ENCODE measurements around the gene INPP5E.

- no peak for TF ChIP-seq CTCF (conservative IDR thresholded peaks at IDR 0.05; ENCODE audit: low read length)
- TF ChIP-seq EZH2phosphoT487 (IDR thresholded peaks at IDR 0.05; ENCODE audit: borderline replicate concordance) = no peak
Observed at GRCh38 chr9:136459425-136459824, 19.8 kb upstream of the INPP5E start.
